ENCODE data around the gene PITRM1.

- TF ChIP-seq CTCF (conservative IDR thresholded peaks at IDR 0.05) (no peak), ZFX (IDR thresholded peaks at IDR 0.05) (no peak)
These were observed 12.8 kb upstream of the PITRM1 start for GRCh38 chr10:3185386-3185785.
